Urinary bladder (tissue), 4 donors: ENCODE results near the gene CABP7. TPM values are rescaled to one million over a fixed set of nuclear protein-coding genes. Genes with fewer than 3 reads are reported as not detected.

Source experiments
- DNase-seq: peaks from one replicate; pipeline ENCODE4 v3.0.0-alpha.2; 2015; ENCODE audit errors: extremely low spot score
- H3K27ac ChIP-seq: one replicate; pipeline ENCODE4 v1.5.1; 2013; ENCODE audit warnings: low read depth, mild to moderate bottlenecking, moderate library complexity
- H3K36me3 ChIP-seq: one replicate; pipeline ENCODE4 v1.6.1; 2013; ENCODE audit warnings: mild to moderate bottlenecking, moderate library complexity; ENCODE audit not compliant: insufficient read depth
- H3K4me1 ChIP-seq: one replicate; pipeline ENCODE4 v1.6.1; 2013; ENCODE audit warnings: mild to moderate bottlenecking, moderate library complexity; ENCODE audit not compliant: insufficient read depth
- H3K4me3 ChIP-seq: one replicate; pipeline ENCODE4 v1.5.1; 2013; ENCODE audit warnings: low read depth, low read length
- WGBS: extraction: QIAGEN DNeasy Blood & Tissue Kit; methylation state at CpG from one replicate; pipeline ENCODE4 v1.1.7; 2013; 5-methylcytosine and 5-hydroxymethylcytosine counted together
- polyA plus RNA-seq: library from polyadenylated mRNA; stranded (reverse); fragments of 200-250 nt; gene quantifications from one replicate; pipeline ENCODE4 v1.2.3, GENCODE V29; 2013
- total RNA-seq: library from RNA; depleted of rRNA; stranded (reverse); fragments of >200 nt; gene quantifications from one replicate; pipeline ENCODE4 v1.2.3, GENCODE V29; 2014
- donor health status: healthy with polysubstance abuse.
- donor health status: healthy.

CABP7 gene
- total and polyA plus RNA-seq, 2 donors = 0.05 to 0.11 TPM

- no peak for DNase-seq
- no peaks in the 10 kb centered on the region for H3K4me1 ChIP-seq
- H3K36me3 ChIP-seq = peaks cover 5% of the 10 kb centered on the region
- no peak overlapping the region for H3K4me3 ChIP-seq
- WGBS = 77% methylated on average over 9 of the region's 9 CpGs
- H3K27ac ChIP-seq = no peak overlapping the region
Measured at GRCh38 chr22:29693671-29694070, 26.1 kb upstream of the CABP7 start.

GRCh38 chr22:29695129-29695926 is 24.5 kb upstream of the CABP7 start:
- H3K4me3 ChIP-seq = no peak overlapping the region
- H3K36me3 ChIP-seq = peaks cover 5% of the 10 kb centered on the region
- H3K4me1 ChIP-seq = no peaks in the 10 kb centered on the region
- DNase-seq = no peak
- WGBS = 93% methylated on average over 33 of the region's 33 CpGs
- no peak overlapping the region for H3K27ac ChIP-seq

- Histone ChIP-seq H3K4me1 (peaks cover 3% of the 10 kb centered on the region), H3K4me3 (no peak overlapping the region), H3K27ac (no peak overlapping the region), H3K36me3 (peaks cover 5% of the 10 kb centered on the region)
- 85% methylated on average over 16 of the region's 16 CpGs for WGBS
- DNase-seq = no peak
Measured at GRCh38 chr22:29697853-29698598, 21.8 kb upstream of the CABP7 start.

- H3K27ac ChIP-seq = no peak overlapping the region
- WGBS = 52% methylated on average over 19 of the region's 19 CpGs
- no peak for DNase-seq
- H3K4me3 ChIP-seq = no peak overlapping the region
- H3K4me1 ChIP-seq = peaks cover 3% of the 10 kb centered on the region
- peaks cover 5% of the 10 kb centered on the region for H3K36me3 ChIP-seq
Measured at GRCh38 chr22:29700206-29700899, 19.4 kb upstream of the CABP7 start.

GRCh38 chr22:29700900-29701154 is 19.0 kb upstream of the CABP7 start:
- DNase-seq = no peak

GRCh38 chr22:29701155-29701999 is 18.4 kb upstream of the CABP7 start:
- H3K4me3 ChIP-seq = no peak overlapping the region
- H3K4me1 ChIP-seq = peaks cover 3% of the 10 kb centered on the region
- H3K36me3 ChIP-seq = peaks cover 1% of the 10 kb centered on the region
- 38% methylated on average over 14 of the region's 14 CpGs for WGBS
- H3K27ac ChIP-seq = no peak overlapping the region
- no peak for DNase-seq

More at GRCh38 chr22:29700900-29701154, 19.0 kb upstream of the CABP7 start:
- Histone ChIP-seq H3K4me3 (no peak overlapping the region), H3K36me3 (peaks cover 1% of the 10 kb centered on the region), H3K4me1 (peaks cover 3% of the 10 kb centered on the region), H3K27ac (no peak overlapping the region)
- WGBS = 54% methylated on average over 9 of the region's 9 CpGs

GRCh38 chr22:29702000-29702930 is 17.5 kb upstream of the CABP7 start:
- H3K4me1 ChIP-seq = peaks cover 3% of the 10 kb centered on the region
- H3K36me3 ChIP-seq = peaks cover under 1% of the 10 kb centered on the region
- no peak overlapping the region for H3K27ac ChIP-seq
- 34% methylated on average over 14 of the region's 14 CpGs for WGBS
- DNase-seq = no peak
- no peak overlapping the region for H3K4me3 ChIP-seq

- DNase-seq = no peak
- WGBS = 46% methylated on average over 19 of the region's 19 CpGs
- Histone ChIP-seq H3K36me3 (no peaks in the 10 kb centered on the region), H3K27ac (no peak overlapping the region), H3K4me3 (no peak overlapping the region), H3K4me1 (peaks cover 3% of the 10 kb centered on the region)
Measured at GRCh38 chr22:29702931-29703501, 16.8 kb upstream of the CABP7 start.

GRCh38 chr22:29703569-29704195 is 16.1 kb upstream of the CABP7 start:
- no peak for DNase-seq
- Histone ChIP-seq H3K36me3 (no peaks in the 10 kb centered on the region), H3K4me3 (no peak overlapping the region), H3K27ac (no peak overlapping the region), H3K4me1 (peaks cover 3% of the 10 kb centered on the region)
- WGBS = 49% methylated on average over 7 of the region's 7 CpGs

- H3K4me1 ChIP-seq = peaks cover 3% of the 10 kb centered on the region
- H3K4me3 ChIP-seq = no peak overlapping the region
- H3K27ac ChIP-seq = no peak overlapping the region
- DNase-seq = no peak
- H3K36me3 ChIP-seq = no peaks in the 10 kb centered on the region
- WGBS = 12% methylated on average over 14 of the region's 14 CpGs
Measured at GRCh38 chr22:29704528-29705285, 15.1 kb upstream of the CABP7 start.

GRCh38 chr22:29705651-29706050 is 14.2 kb upstream of the CABP7 start:
- DNase-seq = no peak
- H3K4me1 ChIP-seq = peaks cover 3% of the 10 kb centered on the region
- no peaks in the 10 kb centered on the region for H3K36me3 ChIP-seq
- no peak overlapping the region for H3K4me3 ChIP-seq
- 84% methylated on average over 7 of the region's 7 CpGs for WGBS
- no peak overlapping the region for H3K27ac ChIP-seq
